ENCODE measurements around the gene ATP8A2.

DNA sequence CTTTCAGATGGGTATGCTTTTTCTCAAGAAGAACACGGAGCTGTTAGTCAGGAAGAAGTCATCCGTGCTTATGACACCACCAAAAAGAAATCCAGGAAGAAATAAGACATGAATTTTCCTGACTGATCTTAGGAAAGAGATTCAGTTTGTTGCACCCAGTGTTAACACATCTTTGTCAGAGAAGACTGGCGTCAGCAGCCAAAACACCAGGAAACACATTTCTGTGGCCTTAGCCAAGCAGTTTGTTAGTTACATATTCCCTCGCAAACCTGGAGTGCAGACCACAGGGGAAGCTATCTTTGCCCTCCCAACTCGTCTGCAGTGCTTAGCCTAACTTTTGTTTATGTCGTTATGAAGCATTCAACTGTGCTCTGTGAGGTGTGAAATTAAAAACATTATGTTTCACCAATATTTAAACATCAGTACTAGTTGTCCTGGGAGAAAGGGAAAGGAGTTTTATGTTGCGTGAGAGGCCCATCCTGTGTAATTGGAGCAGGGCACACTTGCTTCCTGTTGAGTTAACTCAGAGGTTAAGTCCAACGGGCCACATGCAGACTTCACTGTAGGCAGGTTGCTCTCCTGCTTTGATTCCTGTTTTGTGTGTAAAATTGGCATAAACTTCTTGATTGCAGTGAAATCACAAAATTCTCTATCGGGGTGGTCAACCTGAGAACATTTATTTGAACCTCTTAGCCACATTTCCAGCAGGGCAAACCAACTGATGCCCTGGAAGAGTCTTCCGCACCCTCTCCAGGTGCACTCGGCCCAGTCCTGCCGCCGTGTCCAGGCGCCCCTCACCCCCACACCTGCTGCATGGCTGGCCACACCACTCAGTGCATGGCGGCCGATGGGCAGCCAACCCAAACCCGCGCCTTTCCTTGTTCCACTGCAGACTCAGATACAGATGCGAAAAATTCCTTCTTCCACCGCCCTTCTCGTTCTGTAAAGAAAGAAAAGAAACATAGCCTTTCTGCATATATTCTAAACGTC lies 648.4 kb downstream of the ATP8A2 start:
- TF ChIP-seq, protein P1, sequence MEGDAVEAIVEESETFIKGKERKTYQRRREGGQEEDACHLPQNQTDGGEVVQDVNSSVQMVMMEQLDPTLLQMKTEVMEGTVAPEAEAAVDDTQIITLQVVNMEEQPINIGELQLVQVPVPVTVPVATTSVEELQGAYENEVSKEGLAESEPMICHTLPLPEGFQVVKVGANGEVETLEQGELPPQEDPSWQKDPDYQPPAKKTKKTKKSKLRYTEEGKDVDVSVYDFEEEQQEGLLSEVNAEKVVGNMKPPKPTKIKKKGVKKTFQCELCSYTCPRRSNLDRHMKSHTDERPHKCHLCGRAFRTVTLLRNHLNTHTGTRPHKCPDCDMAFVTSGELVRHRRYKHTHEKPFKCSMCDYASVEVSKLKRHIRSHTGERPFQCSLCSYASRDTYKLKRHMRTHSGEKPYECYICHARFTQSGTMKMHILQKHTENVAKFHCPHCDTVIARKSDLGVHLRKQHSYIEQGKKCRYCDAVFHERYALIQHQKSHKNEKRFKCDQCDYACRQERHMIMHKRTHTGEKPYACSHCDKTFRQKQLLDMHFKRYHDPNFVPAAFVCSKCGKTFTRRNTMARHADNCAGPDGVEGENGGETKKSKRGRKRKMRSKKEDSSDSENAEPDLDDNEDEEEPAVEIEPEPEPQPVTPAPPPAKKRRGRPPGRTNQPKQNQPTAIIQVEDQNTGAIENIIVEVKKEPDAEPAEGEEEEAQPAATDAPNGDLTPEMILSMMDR (IDR thresholded peaks at IDR 0.05), result no peak
- no peak for TF ChIP-seq POLR2AphosphoS5 (IDR thresholded peaks at IDR 0.05)
- no peak for TF ChIP-seq POLR2A (IDR thresholded peaks at IDR 0.05)
- no peak for TF ChIP-seq EP300 (IDR thresholded peaks at IDR 0.05)
